SK-N-SH treated with all-trans-retinoic acid at 6 μM for 48 hours (cell line): Measurements from ENCODE around the gene KRTAP10-7.

Source experiments
- ATAC-seq: fragments of 200-7000 bp; cut with Tn5 transposase; 3 replicates; pipeline ENCODE4 v1.9.1; 2020; ENCODE audit warnings: mild to moderate bottlenecking, moderate library complexity
- ARNTL ChIP-seq: fragments of 450-650 bp; formaldehyde crosslinking; IDR thresholded peaks from 2 replicates; pipeline ENCODE4 v1.5.0; 2020; ENCODE audit warnings: low read depth, mild to moderate bottlenecking, moderate library complexity, borderline replicate concordance
- BACH2 ChIP-seq: fragments of 250-450 bp; sonication (Bioruptor Pico); IDR thresholded peaks from 2 replicates; pipeline ENCODE4 v1.9.0; 2021; ENCODE audit warnings: mild to moderate bottlenecking, borderline replicate concordance
- CREB5 ChIP-seq: fragments of 250-450 bp; sonication (Bioruptor Pico); IDR thresholded peaks from 2 replicates; pipeline ENCODE4 v1.5.1; 2020; ENCODE audit warnings: low read depth, mild to moderate bottlenecking, moderate library complexity
- CSRNP3 ChIP-seq: fragments of 250-450 bp; sonication (Bioruptor Pico); IDR thresholded peaks from 2 replicates; pipeline ENCODE4 v1.5.1; 2021; ENCODE audit warnings: mild to moderate bottlenecking, moderate library complexity
- ESRRG ChIP-seq: fragments of 250-450 bp; sonication (Bioruptor Pico); IDR thresholded peaks from 2 replicates; pipeline ENCODE4 v1.6.1; 2021; ENCODE audit warnings: mild to moderate bottlenecking
- GLIS3 ChIP-seq: fragments of 250-450 bp; sonication (Bioruptor Pico); IDR thresholded peaks from 2 replicates; pipeline ENCODE4 v1.5.0; 2020; ENCODE audit warnings: mild to moderate bottlenecking, moderate library complexity
- ISL1 ChIP-seq: fragments of 250-450 bp; sonication (Bioruptor Pico); IDR thresholded peaks from 2 replicates; pipeline ENCODE4 v2.1.2; 2022; ENCODE audit warnings: mild to moderate bottlenecking, moderate library complexity
- PATZ1 ChIP-seq: fragments of 250-450 bp; sonication (Bioruptor Pico); IDR thresholded peaks from 2 replicates; pipeline ENCODE4 v1.8.0; 2020; ENCODE audit warnings: mild to moderate bottlenecking, moderate library complexity, borderline replicate concordance
- POU6F1 ChIP-seq: fragments of 250-450 bp; sonication (Bioruptor Pico); IDR thresholded peaks from 2 replicates; pipeline ENCODE4 v1.8.0; 2021; ENCODE audit warnings: low read depth, mild to moderate bottlenecking, moderate library complexity, borderline replicate concordance
- PPARA ChIP-seq: fragments of 250-450 bp; sonication (Bioruptor Pico); IDR thresholded peaks from 2 replicates; pipeline ENCODE4 v1.5.0; 2020; ENCODE audit warnings: mild to moderate bottlenecking, borderline replicate concordance
- RARB ChIP-seq: fragments of 250-450 bp; sonication (Bioruptor Pico); IDR thresholded peaks from 2 replicates; pipeline ENCODE4 v1.8.0; 2021; ENCODE audit warnings: mild to moderate bottlenecking, moderate library complexity
- TCF4 ChIP-seq: fragments of 250-450 bp; sonication (Bioruptor Pico); IDR thresholded peaks from 2 replicates; pipeline ENCODE4 v1.8.0; 2021; ENCODE audit warnings: mild to moderate bottlenecking, moderate library complexity, borderline replicate concordance
- TOX ChIP-seq: fragments of 250-450 bp; sonication (Bioruptor Pico); IDR thresholded peaks from 2 replicates; pipeline ENCODE4 v1.8.0; 2021; ENCODE audit warnings: mild to moderate bottlenecking, moderate library complexity, borderline replicate concordance
- TSHZ2 ChIP-seq: fragments of 250-450 bp; sonication (Bioruptor Pico); IDR thresholded peaks from 2 replicates; pipeline ENCODE4 v1.5.0; 2020; ENCODE audit warnings: mild to moderate bottlenecking, moderate library complexity
- ZC3H10 ChIP-seq: fragments of 250-450 bp; sonication (Bioruptor Pico); IDR thresholded peaks from 2 replicates; pipeline ENCODE4 v1.5.1; 2021; ENCODE audit warnings: mild to moderate bottlenecking, moderate library complexity
- ZFP3 ChIP-seq: fragments of 250-450 bp; sonication (Bioruptor Pico); IDR thresholded peaks from 2 replicates; pipeline ENCODE4 v1.5.0; 2020; ENCODE audit warnings: mild to moderate bottlenecking, moderate library complexity
- ZFP30 ChIP-seq: fragments of 450-650 bp; formaldehyde crosslinking; IDR thresholded peaks from 2 replicates; pipeline ENCODE4 v1.5.0; 2022; ENCODE audit warnings: mild to moderate bottlenecking, moderate library complexity
- ZNF565 ChIP-seq: fragments of 450-650 bp; formaldehyde crosslinking; conservative IDR thresholded peaks from 2 replicates; pipeline ENCODE4 v1.5.0; 2020; ENCODE audit warnings: low read depth, mild to moderate bottlenecking, moderate library complexity
- ZNF70 ChIP-seq: fragments of 450-650 bp; formaldehyde crosslinking; IDR thresholded peaks from 2 replicates; pipeline ENCODE4 v1.5.0; 2020; ENCODE audit warnings: mild to moderate bottlenecking, moderate library complexity
- ZNF8 ChIP-seq: fragments of 450-650 bp; formaldehyde crosslinking; IDR thresholded peaks from 2 replicates; pipeline ENCODE4 v1.5.0; 2020; ENCODE audit warnings: mild to moderate bottlenecking, moderate library complexity

KRTAP10-7 gene

GRCh38 chr21:44618504-44618903 lies 18.1 kb downstream of the KRTAP10-7 start:
- peak; percentile 51; the same call in 1 of the 3 replicates for ATAC-seq
- TF ChIP-seq CSRNP3 (CRISPR knock-in tag), result no peak
- TF ChIP-seq BACH2 (CRISPR knock-in tag), result no peak
- no peak for TF ChIP-seq ZNF8

- ATAC-seq, result no peak
- TF ChIP-seq ZNF70 (CRISPR knock-in tag), result no peak
- TF ChIP-seq PPARA (CRISPR knock-in tag), result no peak
- no peak for TF ChIP-seq POU6F1 (CRISPR knock-in tag)
- no peak for TF ChIP-seq TOX (CRISPR knock-in tag)
- no peak for TF ChIP-seq ISL1 (CRISPR knock-in tag)
- no peak for TF ChIP-seq BACH2 (CRISPR knock-in tag)
- no peak for TF ChIP-seq ZNF565 (CRISPR knock-in tag)
- TF ChIP-seq, all 23 proteins: peak for 0
These were observed 18.5 kb downstream of the KRTAP10-7 start for GRCh38 chr21:44618909-44619308.

GRCh38 chr21:44619886-44620285 lies 19.5 kb downstream of the KRTAP10-7 start:
- no peak for ATAC-seq
- TF ChIP-seq PPARA (CRISPR knock-in tag) (no peak), ZC3H10 (CRISPR knock-in tag) (no peak), ZFP30 (CRISPR knock-in tag) (no peak), ZNF70 (CRISPR knock-in tag) (no peak), GLIS3 (CRISPR knock-in tag) (no peak), CREB5 (CRISPR knock-in tag) (no peak), ARNTL (CRISPR knock-in tag) (no peak), PATZ1 (CRISPR knock-in tag) (no peak), RARB (CRISPR knock-in tag) (no peak), TCF4 (CRISPR knock-in tag) (no peak), BACH2 (CRISPR knock-in tag) (no peak), ISL1 (CRISPR knock-in tag) (no peak), ZFP3 (CRISPR knock-in tag) (no peak), ESRRG (CRISPR knock-in tag) (no peak)
- TF ChIP-seq, all 23 proteins: peak for 0

GRCh38 chr21:44623575-44623974 lies 23.2 kb downstream of the KRTAP10-7 start:
- no peak for ATAC-seq

More at GRCh38 chr21:44623575-44623974, 23.2 kb downstream of the KRTAP10-7 start:
- TF ChIP-seq ARNTL (CRISPR knock-in tag), result no peak
- no peak for TF ChIP-seq RARB (CRISPR knock-in tag)
- no peak for TF ChIP-seq ZC3H10 (CRISPR knock-in tag)
- TF ChIP-seq ESRRG (CRISPR knock-in tag), result no peak
- no peak for TF ChIP-seq ISL1 (CRISPR knock-in tag)
- TF ChIP-seq GLIS3 (CRISPR knock-in tag), result no peak
- TF ChIP-seq CSRNP3 (CRISPR knock-in tag), result no peak
- TF ChIP-seq BACH2 (CRISPR knock-in tag), result no peak
- no peak for TF ChIP-seq ZNF565 (CRISPR knock-in tag)
- no peak for TF ChIP-seq PPARA (CRISPR knock-in tag)
- TF ChIP-seq TSHZ2, result no peak
- TF ChIP-seq, all 23 proteins: peak for 0
